ENCODE results near the gene OR10C1.

Gene OR10C1

GRCh38 chr6:29489286-29489685 is 50.2 kb downstream of the OR10C1 start:
- H4K20me1 ChIP-seq: no peaks in the 10 kb centered on the region
- no peaks in the 10 kb centered on the region for H3K36me3 ChIP-seq
- H3K9me3 ChIP-seq: no peaks in the 10 kb centered on the region
- H3K27ac ChIP-seq: no peak overlapping the region
- H3K4me1 ChIP-seq: peaks cover 11% of the 10 kb centered on the region
- no peak for TF ChIP-seq Cebpa-rat (IDR thresholded peaks at IDR 0.05)
- H3K9ac ChIP-seq: no peak overlapping the region
- H3K4me2 ChIP-seq: no peak overlapping the region
- no peaks in the 10 kb centered on the region for H3K27me3 ChIP-seq
- no peak overlapping the region for H3K4me3 ChIP-seq

- H3K36me3 ChIP-seq: no peaks in the 10 kb centered on the region
- no peaks in the 10 kb centered on the region for H3K9me3 ChIP-seq
- peaks cover 11% of the 10 kb centered on the region for H3K4me1 ChIP-seq
- no peaks in the 10 kb centered on the region for H3K27me3 ChIP-seq
- no peak overlapping the region for H3K27ac ChIP-seq
- H4K20me1 ChIP-seq: no peaks in the 10 kb centered on the region
- no peak overlapping the region for H3K9ac ChIP-seq
- no peak for TF ChIP-seq Cebpa-rat (IDR thresholded peaks at IDR 0.05)
- H3K4me2 ChIP-seq: peak overlapping the region; percentile 42; the same call in 1 of the 2 replicates
- no peak overlapping the region for H3K4me3 ChIP-seq
These were observed 50.9 kb downstream of the OR10C1 start for GRCh38 chr6:29490055-29490454.

GRCh38 chr6:29490552-29490951 is 51.4 kb downstream of the OR10C1 start:
- H3K9me3 ChIP-seq: no peaks in the 10 kb centered on the region
- H3K27ac ChIP-seq: no peak overlapping the region
- no peaks in the 10 kb centered on the region for H3K27me3 ChIP-seq
- H3K4me2 ChIP-seq: peak overlapping the region; percentile 42
- TF ChIP-seq Cebpa-rat (IDR thresholded peaks at IDR 0.05): no peak
- H3K9ac ChIP-seq: no peak overlapping the region
- no peaks in the 10 kb centered on the region for H4K20me1 ChIP-seq
- H3K4me3 ChIP-seq: no peak overlapping the region
- H3K36me3 ChIP-seq: no peaks in the 10 kb centered on the region
- peaks cover 11% of the 10 kb centered on the region for H3K4me1 ChIP-seq
